ENCODE data around the gene GABARAPL1.

DNA sequence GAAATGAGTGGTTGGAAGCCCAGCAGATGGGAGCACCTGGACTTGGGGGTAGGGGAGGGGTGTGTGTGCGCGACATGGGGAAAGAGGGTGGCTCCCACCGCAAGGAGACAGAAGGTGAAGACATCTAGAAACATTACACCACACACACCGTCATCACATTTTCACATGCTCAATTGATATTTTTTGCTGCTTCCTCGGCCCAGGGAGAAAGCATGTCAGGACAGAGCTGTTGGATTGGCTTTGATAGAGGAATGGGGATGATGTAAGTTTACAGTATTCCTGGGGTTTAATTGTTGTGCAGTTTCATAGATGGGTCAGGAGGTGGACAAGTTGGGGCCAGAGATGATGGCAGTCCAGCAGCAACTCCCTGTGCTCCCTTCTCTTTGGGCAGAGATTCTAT, 9.2 kb downstream of the GABARAPL1 start:
- no peak for TF ChIP-seq TAF1 (IDR thresholded peaks at IDR 0.05; ENCODE audit: borderline replicate concordance, low read depth, low read length)
- TF ChIP-seq POLR2A (IDR thresholded peaks at IDR 0.05; ENCODE audit: low read depth, low read length) = no peak
